GM12878 (cell line): ENCODE measurements around the gene RNF220. TPM values are rescaled to one million over a fixed set of nuclear protein-coding genes. Genes with fewer than 3 reads are reported as not detected.

Experiments
- ATAC-seq: fragments of 200-7000 bp; cut with Tn5 transposase; 3 replicates; pipeline ENCODE4 v1.9.1; 2020; ENCODE audit warnings: mild to moderate bottlenecking, moderate library complexity
- BruUV-seq: library from RNA; stranded (reverse); fragments of 400-500 nt; replicated peaks from 2 replicates; lab custom pipeline; 2021; lab: Mats Ljungman, UMichigan
- CTCF ChIA-PET: fragments of 300-600 bp; sonication (Branson Sonifier 250); formaldehyde crosslinking; extraction: SDS; loops from one replicate; lab custom pipeline; 2021; ENCODE audit warnings: inconsistent platforms; lab: Yijun Ruan, JAX
- POLR2A ChIA-PET: fragments of 350-600 bp; formaldehyde crosslinking; extraction: SDS; loops from one replicate; lab custom pipeline; 2021; ENCODE audit warnings: inconsistent platforms; lab: Charles Lee
- RAD21 ChIA-PET: fragments of 300-600 bp; sonication (Branson Sonifier 250); formaldehyde crosslinking; loops from one replicate; lab custom pipeline; 2023; ENCODE audit warnings: antibody characterized with exemption; ENCODE audit not compliant: unreplicated experiment; lab: Charles Lee
- SMC1A ChIA-PET: fragments of 300-600 bp; sonication (Branson Sonifier 250); formaldehyde crosslinking; loops from one replicate; lab custom pipeline; 2023; ENCODE audit not compliant: unreplicated experiment, uncharacterized antibody; lab: Charles Lee
- DNase-seq: peaks from one replicate; pipeline ENCODE4 v3.0.0-alpha.2; 2011; ENCODE audit warnings: low read depth, low spot score
- FAIRE-seq: peaks from 3 replicates; lab custom pipeline; 2011; peaks lifted over from hg19 to GRCh38; lab: Jason Lieb, UNC
- H2AFZ ChIP-seq: 2 replicates; pipeline ENCODE4 v1.6.0; 2011; ENCODE audit warnings: low read depth, low read length, control low read depth; ENCODE audit not compliant: control insufficient read depth
- H3K27ac ChIP-seq: 2 replicates; pipeline ENCODE4 v1.5.1; 2011; ENCODE audit warnings: control low read depth; ENCODE audit not compliant: control insufficient read depth, insufficient read depth
- H3K27me3 ChIP-seq, 2 experiments: replicated peaks in 1 of 2; 2 replicates each; pipeline versions ENCODE4 v1.6.0 to v1.6.1; 2011; ENCODE audit warnings: low read length in 1 of 2; ENCODE audit not compliant: control insufficient read depth in 2 of 2, insufficient read depth in 2 of 2
- H3K36me3 ChIP-seq, 2 experiments: 2 replicates each; pipeline ENCODE4 v1.5.1; 2011; ENCODE audit warnings: low read length in 1 of 2; ENCODE audit not compliant: control insufficient read depth in 2 of 2, insufficient read depth in 2 of 2
- H3K4me1 ChIP-seq: 2 replicates; pipeline ENCODE4 v1.6.1; 2011; ENCODE audit warnings: mild to moderate bottlenecking, low read length, moderate library complexity, mixed read lengths; ENCODE audit not compliant: control insufficient read depth, insufficient read depth
- H3K4me2 ChIP-seq: 2 replicates; pipeline ENCODE4 v1.6.0; 2011; ENCODE audit warnings: control low read depth; ENCODE audit not compliant: control insufficient read depth, insufficient read depth
- H3K4me3 ChIP-seq: fragments of 200-600 bp; sonication (generic); 2 replicates; pipeline ENCODE4 v1.5.1; 2016
- H3K79me2 ChIP-seq: 2 replicates; pipeline ENCODE4 v1.6.0; 2011; ENCODE audit warnings: low read length; ENCODE audit not compliant: control insufficient read depth, insufficient read depth
- H3K9ac ChIP-seq: 2 replicates; pipeline ENCODE4 v1.8.0; 2011; ENCODE audit warnings: low read length, control low read depth, mixed read lengths; ENCODE audit not compliant: control insufficient read depth, insufficient read depth
- H3K9me3 ChIP-seq: replicated peaks from 3 replicates; pipeline ENCODE4 v1.5.1; 2011; ENCODE audit warnings: mild to moderate bottlenecking, low read length; ENCODE audit not compliant: control insufficient read depth, insufficient read depth
- H4K20me1 ChIP-seq: 2 replicates; pipeline ENCODE4 v1.6.0; 2011; ENCODE audit not compliant: control insufficient read depth, insufficient read depth
- ATF7 ChIP-seq: fragments of 450-650 bp; IDR thresholded peaks from 2 replicates; pipeline ENCODE4 v1.6.1; 2016; ENCODE audit warnings: low read depth, mild to moderate bottlenecking
- E2F4 ChIP-seq: IDR thresholded peaks from 2 replicates; pipeline ENCODE4 v1.6.1; 2012; ENCODE audit warnings: low read depth, low read length, improper control_type of control experiment
- ELK1 ChIP-seq: IDR thresholded peaks from 2 replicates; pipeline ENCODE4 v1.6.1; 2012; ENCODE audit warnings: low read depth, low read length, improper control_type of control experiment
- FOXK2 ChIP-seq: fragments of 450-650 bp; IDR thresholded peaks from 2 replicates; pipeline ENCODE4 v1.6.1; 2017; ENCODE audit warnings: mild to moderate bottlenecking, moderate library complexity
- FOXM1 ChIP-seq: IDR thresholded peaks from 2 replicates; pipeline ENCODE4 v1.6.1; 2012; ENCODE audit warnings: low read depth, mild to moderate bottlenecking, inconsistent platforms, low read length, moderate library complexity
- HSF1 ChIP-seq: fragments of 150-350 bp; IDR thresholded peaks from 2 replicates; pipeline ENCODE4 v1.6.1; 2014; ENCODE audit warnings: mild to moderate bottlenecking, low read depth, low read length
- IRF4 ChIP-seq: IDR thresholded peaks from 2 replicates; pipeline ENCODE4 v1.6.1; 2011; ENCODE audit warnings: low read depth, low read length
- LARP7 ChIP-seq: fragments of 450-650 bp; IDR thresholded peaks from 2 replicates; pipeline ENCODE4 v1.6.1; 2017; ENCODE audit warnings: mild to moderate bottlenecking
- MXI1 ChIP-seq: fragments of 150-350 bp; IDR thresholded peaks from 2 replicates; pipeline ENCODE4 v1.6.1; 2011; ENCODE audit warnings: low read depth, mild to moderate bottlenecking, inconsistent platforms, low read length, improper control_type of control experiment
- NFXL1 ChIP-seq: fragments of 450-650 bp; IDR thresholded peaks from 2 replicates; pipeline ENCODE4 v1.6.1; 2017; ENCODE audit warnings: antibody characterized with exemption, mild to moderate bottlenecking, borderline replicate concordance
- PAX8 ChIP-seq: fragments of 450-650 bp; IDR thresholded peaks from 2 replicates; pipeline ENCODE4 v1.6.1; 2017; ENCODE audit warnings: mild to moderate bottlenecking, moderate library complexity
- RAD21 ChIP-seq: IDR thresholded peaks from 2 replicates; pipeline ENCODE4 v1.6.1; 2011; ENCODE audit warnings: mild to moderate bottlenecking, low read depth, low read length, moderate library complexity; ENCODE audit not compliant: insufficient read depth
- YY1 ChIP-seq: IDR thresholded peaks from 2 replicates; pipeline ENCODE4 v1.6.1; 2011; ENCODE audit warnings: low read depth, mild to moderate bottlenecking, low read length
- ZNF207 ChIP-seq: fragments of 450-650 bp; IDR thresholded peaks from 2 replicates; pipeline ENCODE4 v1.6.1; 2014; ENCODE audit warnings: antibody characterized with exemption, mild to moderate bottlenecking, borderline replicate concordance
- ZSCAN29 ChIP-seq: fragments of 450-650 bp; IDR thresholded peaks from 2 replicates; pipeline ENCODE4 v1.6.1; 2017; ENCODE audit warnings: mild to moderate bottlenecking, moderate library complexity
- WGBS: methylation state at CpG from one replicate; pipeline ENCODE4 v1.1.6; 2016; ENCODE audit warnings: low lambda C conversion rate; ENCODE audit not compliant: insufficient replicate concordance, insufficient coverage; ENCODE audit errors: missing lambda C conversion rate; 5-methylcytosine and 5-hydroxymethylcytosine counted together
- in situ Hi-C: fragments of 300-500 bp; cut with MboI; formaldehyde crosslinking; loops from 9 replicates; pipeline ENCODE4 v1.14.3; 2018; ENCODE audit warnings: mixed read lengths
- intact Hi-C: fragments of 100-400 bp; cut with micrococcal nuclease; formaldehyde crosslinking; loops from one replicate; pipeline ENCODE4 v1.14.2; 2022; ENCODE audit not compliant: unreplicated experiment
- polyA plus RNA-seq, 11 experiments: library from polyadenylated mRNA; depleted of rRNA in 4 of 11; unstranded in 6 of 11; stranded (reverse) in 5 of 11; fragments of >200 nt; fragmentation: Nextera tagmentation in 4 of 11; fragmentation: Illumina TruSeq in 1 of 11; extraction: Ambion mirVana in 4 of 11; extraction: Trizol in 1 of 11; gene quantifications; 1 replicate in 1 of 11; 2 replicates in 10 of 11; pipeline versions ENCODE4 v1.2.1 to v1.2.3, GENCODE V29; 2011 to 2016; ENCODE audit warnings: inconsistent platforms in 2 of 11, missing spikeins in 2 of 11, low read depth in 1 of 11
- total RNA-seq, 4 experiments: library from RNA; depleted of rRNA in 3 of 4; stranded (reverse); fragments of >200 nt in 3 of 4; fragmentation: Illumina TruSeq in 1 of 4; extraction: Trizol in 1 of 4; gene quantifications; 2 replicates each; pipeline versions ENCODE4 v1.2.1 to v1.2.3, GENCODE V29; 2013 to 2021

Gene RNF220
- total and polyA plus RNA-seq, 10 of the 15 experiments (the other 5 are each of a cell fraction or from before 2014, with no cell fraction given) = 4.6 to 84.1 (median 53.7) TPM

GRCh38 chr1:44603718-44604117 is 198.7 kb downstream of the RNF220 start:
- 28% methylated on average over 4 of the region's 4 CpGs for WGBS
- no peak for FAIRE-seq
- no peak overlapping the region for H3K27ac ChIP-seq
- ChIA-PET SMC1A (no interaction called here), RAD21 (no interaction called here), CTCF (interaction anchor here (1.1 kb wide), 1 partner anchor 9 kb away, joined by 4 read pairs; no protein-coding TSS in a partner anchor), POLR2A (interaction anchor here (0.6 kb wide), 1 partner anchor 8 kb away, joined by 3 read pairs; no protein-coding TSS in a partner anchor)
- H3K27me3 ChIP-seq = no peaks in the 10 kb centered on the region; a peak in 2 of 4 replicates
- H3K9me3 ChIP-seq = no peaks in the 10 kb centered on the region
- ATAC-seq = no peak
- DNase-seq = no peak
- no TSS peak for BruUV-seq
- no peak overlapping the region for H3K4me2 ChIP-seq
- H3K36me3 ChIP-seq = no peaks in the 10 kb centered on the region
- H3K9ac ChIP-seq = no peak overlapping the region
- no peaks in the 10 kb centered on the region for H3K79me2 ChIP-seq
- in situ Hi-C loops (no loop called here), intact Hi-C loops (no loop called here)
- no peak overlapping the region for H3K4me3 ChIP-seq
- TF ChIP-seq ATF7 (no peak), IRF4 (no peak), MXI1 (no peak), PAX8 (no peak), E2F4 (no peak), ELK1 (no peak), HSF1 (no peak), LARP7 (no peak), RAD21 (no peak), ZNF207 (no peak), FOXM1 (no peak), FOXK2 (no peak), YY1 (no peak), ZSCAN29 (no peak), NFXL1 (no peak)
- TF ChIP-seq, all 136 proteins: peak for 0
- Histone ChIP-seq H3K4me1 (no peaks in the 10 kb centered on the region), H2AFZ (no peak overlapping the region), H4K20me1 (no peaks in the 10 kb centered on the region)
